Spleen (tissue), 11 donors: ENCODE data around the gene SLTM. TPM values are rescaled to one million over a fixed set of nuclear protein-coding genes. Genes with fewer than 3 reads are reported as not detected.

ENCODE experiments used
- DNase-seq: peaks from one replicate; pipeline ENCODE4 v3.0.0-alpha.2; 2020
- H3K27ac ChIP-seq, 8 donors: fragments of 200-600 bp; sonication (generic) in 7 of 8; 1 replicate in 4 of 8; 2 replicates in 4 of 8; pipeline versions ENCODE4 v1.5.0 to v1.8.0; 2016 to 2021; ENCODE audit warnings: inconsistent platforms in 4 of 8, mild to moderate bottlenecking in 4 of 8, moderate library complexity in 1 of 8
- H3K27me3 ChIP-seq, 7 donors: fragments of 200-600 bp; sonication (generic) in 6 of 7; replicated peaks in 1 of 7; 1 replicate in 4 of 7; 2 replicates in 3 of 7; pipeline versions ENCODE4 v1.5.0 to v1.8.0; 2016 to 2021; ENCODE audit warnings: inconsistent platforms in 3 of 7, mild to moderate bottlenecking in 1 of 7
- H3K36me3 ChIP-seq, 6 donors: fragments of 200-600 bp; sonication (generic) in 5 of 6; 1 replicate in 4 of 6; 2 replicates in 2 of 6; pipeline versions ENCODE4 v1.5.0 to v1.8.0; 2016 to 2021; ENCODE audit warnings: inconsistent platforms in 2 of 6
- H3K4me1 ChIP-seq, 6 donors: fragments of 200-600 bp; sonication (generic) in 5 of 6; 1 replicate in 3 of 6; 2 replicates in 3 of 6; pipeline versions ENCODE4 v1.5.0 to v1.8.0; 2016 to 2021; ENCODE audit warnings: inconsistent platforms in 3 of 6
- H3K4me3 ChIP-seq, 8 donors: fragments of 200-600 bp; sonication (generic) in 7 of 8; 1 replicate in 4 of 8; 2 replicates in 4 of 8; pipeline versions ENCODE4 v1.5.0 to v1.8.0; 2016 to 2021; ENCODE audit warnings: inconsistent platforms in 4 of 8, mild to moderate bottlenecking in 4 of 8, moderate library complexity in 2 of 8
- H3K9me3 ChIP-seq, 8 donors: fragments of 200-600 bp; sonication (generic) in 7 of 8; 1 replicate in 4 of 8; 2 replicates in 4 of 8; pipeline versions ENCODE4 v1.5.0 to v1.8.0; 2016 to 2021; ENCODE audit warnings: inconsistent platforms in 4 of 8
- CTCF ChIP-seq, 11 experiments: fragments of 200-600 bp in 7 of 11; fragments of 450-650 bp in 4 of 11; sonication (generic) in 4 of 11; IDR thresholded peaks in 8 of 11; conservative IDR thresholded peaks in 3 of 11; 1 replicate in 7 of 11; 2 replicates in 4 of 11; pipeline versions ENCODE4 v1.4.0 to v1.8.0; 2016 to 2021; ENCODE audit warnings: antibody characterized with exemption in 11 of 11, inconsistent platforms in 4 of 11, mild to moderate bottlenecking in 1 of 11
- POLR2A ChIP-seq, 3 donors: fragments of 450-650 bp; IDR thresholded peaks; one replicate each; pipeline ENCODE4 v1.5.1; 2017; ENCODE audit warnings: antibody characterized with exemption in 3 of 3, mild to moderate bottlenecking in 1 of 3
- POLR2AphosphoS5 ChIP-seq, 3 donors: sonication (generic); formaldehyde crosslinking; IDR thresholded peaks; one replicate each; pipeline ENCODE4 v1.5.1; 2017; ENCODE audit warnings: antibody characterized with exemption in 3 of 3
- WGBS, 5 donors: extraction: QIAGEN DNeasy Blood & Tissue Kit in 3 of 5; methylation state at CpG; one replicate each; pipeline versions ENCODE4 v1.1.5 to v1.1.7; 2013 to 2018; 5-methylcytosine and 5-hydroxymethylcytosine counted together
- intact Hi-C: fragments of 100-400 bp; cut with DNase I; formaldehyde crosslinking; loops from one replicate; pipeline ENCODE4 v1.15.0; 2023; ENCODE audit warnings: low total_unique reads
- polyA plus RNA-seq, 3 donors: library from polyadenylated mRNA; stranded (reverse); fragments of 200-250 nt; gene quantifications; one replicate each; pipeline ENCODE4 v1.2.1, GENCODE V29; 2013
- total RNA-seq, 7 donors: library from RNA; depleted of rRNA in 3 of 7; stranded (reverse); fragments of >200 nt in 3 of 7; fragmentation: NEBNext Ultra II Directional in 4 of 7; extraction: Animal tissue kit (Norgen Biotek cat#: 25700) in 4 of 7; gene quantifications; one replicate each; pipeline versions ENCODE4 v1.1.0 to v1.2.1, GENCODE V29; 2016 to 2021
- donor health status: healthy with polysubstance abuse.
- donor health status: DM: no; HTN: no; CAD: no; lungs with moderate emphysema.
- donor health status: DM: no; HTN: no; CAD: no.
- donor health status: Bipolar disorder and iron deficiency.
- donor health status: healthy.
- donor health status: DM: no; HTN: no; CAD: no.
- donor health status: DM: yes; HTN: yes; CAD: no.

SLTM gene
- total and polyA plus RNA-seq, 10 donors = 43.7 to 176 (median 109) TPM

- H3K27ac ChIP-seq = no peak overlapping the region
- H3K36me3 ChIP-seq = peaks cover 0 to 100% (median 94%) of the 10 kb centered on the region in 6 donors
- WGBS, 5 donors = 83 to 91% (median 85%) methylated on average over 4 of the region's 4 CpGs
- no peaks in the 10 kb centered on the region for H3K27me3 ChIP-seq
- no peak for TF ChIP-seq CTCF (IDR thresholded peaks at IDR 0.05 in 8 of 11, conservative IDR thresholded peaks at IDR 0.05 in 3 of 11)
- no peak for TF ChIP-seq POLR2AphosphoS5 (IDR thresholded peaks at IDR 0.05)
- TF ChIP-seq POLR2A (IDR thresholded peaks at IDR 0.05) = no peak
- no peak overlapping the region for H3K4me3 ChIP-seq
- H3K9me3 ChIP-seq = no peaks in the 10 kb centered on the region
- intact Hi-C loops = no loop called here
- DNase-seq = no peak
- H3K4me1 ChIP-seq = peaks cover 0 to 9% (median 0%) of the 10 kb centered on the region in 6 donors
These were observed 51.2 kb downstream of the SLTM start for GRCh38 chr15:58882243-58882642.

- Histone ChIP-seq H3K4me1 (peaks cover 0 to 9% (median 0%) of the 10 kb centered on the region in 6 donors), H3K36me3 (peaks cover 0 to 95% (median 79%) of the 10 kb centered on the region in 6 donors), H3K27ac (peak overlapping the region in 1 of 8 donors; percentile 3), H3K27me3 (no peaks in the 10 kb centered on the region), H3K4me3 (no peak overlapping the region), H3K9me3 (no peaks in the 10 kb centered on the region)
- no peak for TF ChIP-seq POLR2A (IDR thresholded peaks at IDR 0.05)
- TF ChIP-seq POLR2AphosphoS5 (IDR thresholded peaks at IDR 0.05) = no peak
- no peak for TF ChIP-seq CTCF (IDR thresholded peaks at IDR 0.05 in 8 of 11, conservative IDR thresholded peaks at IDR 0.05 in 3 of 11)
- 77 to 89% (median 82%) methylated on average over 3 of the region's 3 CpGs for WGBS, 5 donors
- DNase-seq = no peak
- intact Hi-C loops = no loop called here
These were observed 53.2 kb downstream of the SLTM start for GRCh38 chr15:58880320-58880719.

- H3K36me3 ChIP-seq = peaks cover 0 to 73% (median 58%) of the 10 kb centered on the region in 6 donors
These were observed 55.3 kb downstream of the SLTM start for GRCh38 chr15:58877999-58878825.

More at GRCh38 chr15:58877999-58878825, 55.3 kb downstream of the SLTM start:
- WGBS, 5 donors = 95 to 97% (median 96%) methylated on average over 12 of the region's 12 CpGs
- Histone ChIP-seq H3K9me3 (no peaks in the 10 kb centered on the region), H3K4me1 (peaks cover 0 to 9% (median 0%) of the 10 kb centered on the region in 6 donors), H3K27me3 (no peaks in the 10 kb centered on the region), H3K4me3 (no peak overlapping the region), H3K27ac (no peak overlapping the region)
- no peak for DNase-seq
- TF ChIP-seq POLR2A (IDR thresholded peaks at IDR 0.05) = no peak
- TF ChIP-seq CTCF (IDR thresholded peaks at IDR 0.05 in 8 of 11, conservative IDR thresholded peaks at IDR 0.05 in 3 of 11) = no peak
- TF ChIP-seq POLR2AphosphoS5 (IDR thresholded peaks at IDR 0.05) = peak in 1 of 3 donors; percentile 14
- intact Hi-C loops = no loop called here
